Osteocyte (in vitro differentiated cells): ENCODE measurements around the gene BOK. TPM values are rescaled to one million over a fixed set of nuclear protein-coding genes. Genes with fewer than 3 reads are reported as not detected.

ENCODE experiments used
- DNase-seq: peaks from one replicate; pipeline ENCODE4 v3.0.0; 2021; ENCODE audit warnings: mixed read lengths; ENCODE audit not compliant: unreplicated experiment; ENCODE audit errors: extremely low spot score
- H3K27ac Mint-ChIP-seq: one replicate; pipeline ENCODE4 v1.8.0; 2021; ENCODE audit warnings: mild to moderate bottlenecking, mixed read lengths; ENCODE audit not compliant: unreplicated experiment
- H3K27me3 Mint-ChIP-seq: one replicate; pipeline ENCODE4 v1.8.0; 2021; ENCODE audit warnings: mixed read lengths; ENCODE audit not compliant: unreplicated experiment
- H3K36me3 Mint-ChIP-seq: one replicate; pipeline ENCODE4 v1.8.0; 2021; ENCODE audit warnings: mixed read lengths; ENCODE audit not compliant: unreplicated experiment
- H3K4me1 Mint-ChIP-seq: one replicate; pipeline ENCODE4 v1.8.0; 2021; ENCODE audit warnings: mixed read lengths; ENCODE audit not compliant: unreplicated experiment
- H3K4me3 Mint-ChIP-seq: one replicate; pipeline ENCODE4 v1.8.0; 2021; ENCODE audit warnings: mild to moderate bottlenecking, moderate library complexity, mixed read lengths; ENCODE audit not compliant: unreplicated experiment
- H3K9me3 Mint-ChIP-seq: one replicate; pipeline ENCODE4 v1.8.0; 2021; ENCODE audit warnings: mixed read lengths; ENCODE audit not compliant: unreplicated experiment
- total RNA-seq: library from RNA; stranded (reverse); gene quantifications from 2 replicates; pipeline ENCODE4 v1.2.1, GENCODE V29; 2021
- TF ChIP-seq, protein P1 (sequence below): fragments of 200-600 bp; sonication (generic); IDR thresholded peaks from 2 replicates; pipeline ENCODE4 v1.5.0; 2021; ENCODE audit warnings: antibody characterized with exemption, mild to moderate bottlenecking, moderate library complexity

The BOK gene
- total RNA-seq, 1 donor from 2014 or later: 45.0 TPM

DNA sequence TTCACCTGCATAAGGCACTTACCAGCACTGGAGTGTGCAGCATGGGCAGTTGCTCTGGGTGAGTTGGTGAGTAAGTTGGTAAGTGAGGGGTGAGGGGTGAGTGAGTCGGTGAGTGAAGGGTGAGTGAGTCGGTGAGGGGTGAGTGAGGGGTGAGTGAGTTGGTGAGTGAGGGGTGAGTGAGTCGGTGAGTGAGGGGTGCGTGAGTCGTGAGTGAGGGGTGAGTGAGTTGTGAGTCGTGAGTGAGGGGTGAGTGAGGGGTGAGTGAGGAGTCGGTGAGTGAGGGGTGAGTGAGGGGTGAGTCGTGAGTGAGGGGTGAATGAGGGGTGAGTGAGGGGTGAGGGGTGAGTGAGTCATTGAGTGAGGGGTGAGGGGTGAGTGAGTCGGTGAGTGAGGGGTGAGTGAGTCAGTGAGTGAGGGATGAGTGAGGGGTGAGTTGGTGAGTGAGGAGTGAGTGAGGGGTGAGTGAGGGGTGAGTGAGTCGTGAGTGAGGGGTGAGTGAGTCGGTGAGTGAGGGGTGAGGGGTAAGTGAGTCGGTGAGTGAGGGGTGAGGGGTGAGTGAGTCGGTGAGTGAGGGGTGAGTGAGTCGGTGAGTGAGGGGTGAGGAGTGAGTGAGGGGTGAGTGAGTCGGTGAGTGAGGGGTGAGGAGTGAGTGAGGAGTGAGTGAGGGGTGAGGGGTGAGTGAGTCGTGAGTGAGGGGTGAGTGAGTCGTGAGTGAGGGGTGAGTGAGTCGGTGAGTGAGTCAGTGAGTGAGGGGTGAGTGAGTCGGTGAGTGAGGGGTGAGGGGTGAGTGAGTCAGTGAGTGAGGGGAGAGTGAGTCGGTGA lies 61.3 kb downstream of the BOK start:
- Mint-ChIP-seq H3K27ac (no peak overlapping the region), H3K4me1 (peaks cover 14% of the 10 kb centered on the region), H3K4me3 (no peak overlapping the region), H3K27me3 (no peaks in the 10 kb centered on the region), H3K9me3 (peaks cover 8% of the 10 kb centered on the region), H3K36me3 (peaks cover 16% of the 10 kb centered on the region)
- no peak for DNase-seq
- TF ChIP-seq, protein P1, sequence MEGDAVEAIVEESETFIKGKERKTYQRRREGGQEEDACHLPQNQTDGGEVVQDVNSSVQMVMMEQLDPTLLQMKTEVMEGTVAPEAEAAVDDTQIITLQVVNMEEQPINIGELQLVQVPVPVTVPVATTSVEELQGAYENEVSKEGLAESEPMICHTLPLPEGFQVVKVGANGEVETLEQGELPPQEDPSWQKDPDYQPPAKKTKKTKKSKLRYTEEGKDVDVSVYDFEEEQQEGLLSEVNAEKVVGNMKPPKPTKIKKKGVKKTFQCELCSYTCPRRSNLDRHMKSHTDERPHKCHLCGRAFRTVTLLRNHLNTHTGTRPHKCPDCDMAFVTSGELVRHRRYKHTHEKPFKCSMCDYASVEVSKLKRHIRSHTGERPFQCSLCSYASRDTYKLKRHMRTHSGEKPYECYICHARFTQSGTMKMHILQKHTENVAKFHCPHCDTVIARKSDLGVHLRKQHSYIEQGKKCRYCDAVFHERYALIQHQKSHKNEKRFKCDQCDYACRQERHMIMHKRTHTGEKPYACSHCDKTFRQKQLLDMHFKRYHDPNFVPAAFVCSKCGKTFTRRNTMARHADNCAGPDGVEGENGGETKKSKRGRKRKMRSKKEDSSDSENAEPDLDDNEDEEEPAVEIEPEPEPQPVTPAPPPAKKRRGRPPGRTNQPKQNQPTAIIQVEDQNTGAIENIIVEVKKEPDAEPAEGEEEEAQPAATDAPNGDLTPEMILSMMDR: no peak

DNA sequence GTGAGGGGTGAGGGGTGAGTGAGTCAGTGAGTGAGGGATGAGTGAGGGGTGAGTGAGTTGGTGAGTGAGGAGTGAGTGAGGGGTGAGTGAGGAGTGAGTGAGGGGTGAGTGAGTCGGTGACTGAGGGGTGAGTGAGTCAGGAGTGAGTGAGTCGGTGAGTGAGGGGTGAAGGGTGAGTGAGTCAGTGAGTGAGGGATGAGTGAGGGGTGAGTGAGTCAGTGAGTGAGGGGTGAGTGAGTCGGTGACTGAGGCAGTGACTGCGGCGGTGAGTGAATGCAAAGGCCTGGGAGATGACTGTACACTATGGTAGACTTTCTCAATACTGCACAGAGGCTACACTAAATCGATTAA lies 61.8 kb downstream of the BOK start:
- peaks cover 16% of the 10 kb centered on the region for H3K36me3 Mint-ChIP-seq
- H3K9me3 Mint-ChIP-seq: peaks cover 8% of the 10 kb centered on the region
- peaks cover 14% of the 10 kb centered on the region for H3K4me1 Mint-ChIP-seq
- H3K27me3 Mint-ChIP-seq: no peaks in the 10 kb centered on the region
- DNase-seq: no peak
- H3K4me3 Mint-ChIP-seq: no peak overlapping the region
- no peak overlapping the region for H3K27ac Mint-ChIP-seq
- TF ChIP-seq, protein P1: no peak

Other genes starting within 250 kb of the BOK start
- gene HDLBP, start 243.1 kb upstream of the BOK start, total RNA-seq: 839 and 856 TPM in 2 replicates
- 547 and 557 TPM in 2 replicates for gene SEPTIN2, start 242.8 kb upstream of the BOK start, total RNA-seq
- 54.5 and 70.1 TPM in 2 replicates for gene FARP2, start 202.5 kb upstream of the BOK start, total RNA-seq
- 197 and 206 TPM in 2 replicates for gene STK25, start 50.2 kb upstream of the BOK start, total RNA-seq
- 51.6 and 52.8 TPM in 2 replicates for gene THAP4, start 78.4 kb downstream of the BOK start, total RNA-seq
- 73.5 and 78.1 TPM in 2 replicates for gene ATG4B, start 78.9 kb downstream of the BOK start, total RNA-seq
- gene DTYMK, start 128.1 kb downstream of the BOK start, total RNA-seq: 26.3 and 28.8 TPM in 2 replicates
- gene ING5, start 143.3 kb downstream of the BOK start, total RNA-seq: 29.4 and 32.0 TPM in 2 replicates
- 32.5 and 36.8 TPM in 2 replicates for gene D2HGDH, start 175.9 kb downstream of the BOK start, total RNA-seq
- 0.48 TPM in 1 of 2 replicates, not detected in the other for gene GAL3ST2, start 218.1 kb downstream of the BOK start, total RNA-seq